GM12874 (cell line): Measurements from ENCODE around the gene VASH2.

Source experiments
- CTCF ChIP-seq: IDR thresholded peaks from 2 replicates; pipeline ENCODE4 v1.5.1; 2011; ENCODE audit warnings: low read depth, mild to moderate bottlenecking, control low read depth, low read length, moderate library complexity; ENCODE audit not compliant: insufficient read depth

Gene VASH2

GRCh38 chr1:213015099-213016050 is 65.0 kb downstream of the VASH2 start, which contains the start of gene ANGEL2:
ANGEL2 (minus strand) TSS chr1:213015867; CDS start chr1:213015671, 196 bp downstream.
- TF ChIP-seq CTCF = no peak

- no peak for TF ChIP-seq CTCF
Observed at GRCh38 chr1:213017447-213018273, 67.3 kb downstream of the VASH2 start.

GRCh38 chr1:213019450-213019849 is 69.1 kb downstream of the VASH2 start:
- no peak for TF ChIP-seq CTCF

- TF ChIP-seq CTCF = no peak
Observed at GRCh38 chr1:213020016-213020415, 69.7 kb downstream of the VASH2 start.

GRCh38 chr1:213032651-213033050 is 82.3 kb downstream of the VASH2 start:
- no peak for TF ChIP-seq CTCF

GRCh38 chr1:213034713-213035112 is 84.4 kb downstream of the VASH2 start:
- no peak for TF ChIP-seq CTCF

GRCh38 chr1:213035573-213035972 is 85.2 kb downstream of the VASH2 start:
- TF ChIP-seq CTCF = no peak
